Neutrophil (primary cell): ENCODE data around the gene COG6.
A peak's percentile ranks its signal among the peaks of the same experiment; 100 is the strongest.

ENCODE experiments used
- H3K27ac ChIP-seq: fragments of 200-600 bp; sonication (generic); 2 replicates; pipeline ENCODE4 v1.5.1; 2016; ENCODE audit warnings: mild to moderate bottlenecking, moderate library complexity
- H3K27me3 ChIP-seq: fragments of 200-600 bp; sonication (generic); 2 replicates; pipeline ENCODE4 v1.6.0; 2016; ENCODE audit warnings: mild to moderate bottlenecking
- H3K36me3 ChIP-seq: fragments of 200-600 bp; sonication (generic); 2 replicates; pipeline ENCODE4 v1.5.1; 2017
- H3K4me1 ChIP-seq, 2 experiments: fragments of 200-600 bp in 1 of 2; sonication (generic) in 1 of 2; 1 replicate in 1 of 2; 2 replicates in 1 of 2; pipeline versions ENCODE4 v1.5.1 to v1.6.1; 2013 to 2016; ENCODE audit warnings: low read depth in 1 of 2, low read length in 1 of 2, mild to moderate bottlenecking in 1 of 2, moderate library complexity in 1 of 2; ENCODE audit not compliant: control insufficient read depth in 1 of 2, insufficient read depth in 1 of 2
- H3K4me3 ChIP-seq, 2 experiments: fragments of 200-600 bp in 1 of 2; sonication (generic) in 1 of 2; 1 replicate in 1 of 2; 2 replicates in 1 of 2; pipeline ENCODE4 v1.5.1; 2013 to 2016; ENCODE audit warnings: low read depth in 1 of 2, low read length in 1 of 2, mild to moderate bottlenecking in 1 of 2, moderate library complexity in 1 of 2
- H3K9me3 ChIP-seq: fragments of 200-600 bp; sonication (generic); 2 replicates; pipeline ENCODE4 v1.5.1; 2016
- TF ChIP-seq, protein P1 (sequence below): fragments of 200-600 bp; sonication (generic); IDR thresholded peaks from 2 replicates; pipeline ENCODE4 v1.5.1; 2016; ENCODE audit warnings: antibody characterized with exemption

Gene COG6

DNA sequence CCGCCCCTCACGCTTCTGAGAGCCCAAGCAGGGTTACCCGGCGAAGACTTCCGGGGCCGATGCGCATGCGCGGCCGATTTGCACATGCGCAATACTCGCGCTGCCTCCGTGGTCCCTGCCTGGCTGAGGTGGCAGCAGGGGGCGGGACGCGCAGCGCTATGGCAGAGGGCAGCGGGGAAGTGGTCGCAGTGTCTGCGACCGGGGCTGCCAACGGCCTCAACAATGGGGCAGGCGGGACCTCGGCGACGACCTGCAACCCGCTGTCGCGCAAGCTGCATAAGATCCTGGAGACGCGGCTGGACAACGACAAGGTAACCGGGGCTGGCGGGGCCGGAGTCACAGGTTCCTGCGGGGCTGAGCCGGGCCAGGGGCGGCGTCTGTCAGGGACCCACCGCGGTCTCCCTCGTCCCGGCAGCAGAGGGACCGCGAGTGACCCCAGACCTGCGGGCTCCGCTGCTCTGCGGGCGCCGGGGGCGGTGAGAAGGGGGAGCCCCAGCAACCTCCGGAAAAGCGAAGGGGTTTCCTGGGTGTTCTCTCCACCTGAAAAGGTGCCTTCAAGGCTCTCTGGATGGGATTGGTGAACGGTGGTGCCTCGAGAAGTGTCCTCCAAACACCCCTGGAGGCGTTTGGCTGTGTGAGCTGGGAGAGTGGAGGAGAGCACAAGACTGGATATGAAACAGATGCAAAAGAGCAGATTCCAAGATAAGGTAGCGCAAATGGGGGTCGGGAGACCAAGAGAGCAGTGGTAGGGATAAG lies at the start of gene COG6:
TSS of gene COG6 (plus strand) at position 94 of the 756 bp plus-strand sequence. CDS start at position 159, 65 bp downstream.
- H3K27ac ChIP-seq, result peak within 1 kb of the TSS; percentile 30
- H3K27me3 ChIP-seq, result no peaks in the 10 kb centered on the region
- peak within 1 kb of the TSS; percentile 75 to 77 for H3K4me3 ChIP-seq
- TF ChIP-seq, protein P1, sequence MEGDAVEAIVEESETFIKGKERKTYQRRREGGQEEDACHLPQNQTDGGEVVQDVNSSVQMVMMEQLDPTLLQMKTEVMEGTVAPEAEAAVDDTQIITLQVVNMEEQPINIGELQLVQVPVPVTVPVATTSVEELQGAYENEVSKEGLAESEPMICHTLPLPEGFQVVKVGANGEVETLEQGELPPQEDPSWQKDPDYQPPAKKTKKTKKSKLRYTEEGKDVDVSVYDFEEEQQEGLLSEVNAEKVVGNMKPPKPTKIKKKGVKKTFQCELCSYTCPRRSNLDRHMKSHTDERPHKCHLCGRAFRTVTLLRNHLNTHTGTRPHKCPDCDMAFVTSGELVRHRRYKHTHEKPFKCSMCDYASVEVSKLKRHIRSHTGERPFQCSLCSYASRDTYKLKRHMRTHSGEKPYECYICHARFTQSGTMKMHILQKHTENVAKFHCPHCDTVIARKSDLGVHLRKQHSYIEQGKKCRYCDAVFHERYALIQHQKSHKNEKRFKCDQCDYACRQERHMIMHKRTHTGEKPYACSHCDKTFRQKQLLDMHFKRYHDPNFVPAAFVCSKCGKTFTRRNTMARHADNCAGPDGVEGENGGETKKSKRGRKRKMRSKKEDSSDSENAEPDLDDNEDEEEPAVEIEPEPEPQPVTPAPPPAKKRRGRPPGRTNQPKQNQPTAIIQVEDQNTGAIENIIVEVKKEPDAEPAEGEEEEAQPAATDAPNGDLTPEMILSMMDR, result no peak
- H3K9me3 ChIP-seq, result no peaks in the 10 kb centered on the region
- H3K4me1 ChIP-seq, result peaks cover 8 to 12% of the 10 kb centered on the region in 2 experiments
- H3K36me3 ChIP-seq, result no peaks in the 10 kb centered on the region

DNA sequence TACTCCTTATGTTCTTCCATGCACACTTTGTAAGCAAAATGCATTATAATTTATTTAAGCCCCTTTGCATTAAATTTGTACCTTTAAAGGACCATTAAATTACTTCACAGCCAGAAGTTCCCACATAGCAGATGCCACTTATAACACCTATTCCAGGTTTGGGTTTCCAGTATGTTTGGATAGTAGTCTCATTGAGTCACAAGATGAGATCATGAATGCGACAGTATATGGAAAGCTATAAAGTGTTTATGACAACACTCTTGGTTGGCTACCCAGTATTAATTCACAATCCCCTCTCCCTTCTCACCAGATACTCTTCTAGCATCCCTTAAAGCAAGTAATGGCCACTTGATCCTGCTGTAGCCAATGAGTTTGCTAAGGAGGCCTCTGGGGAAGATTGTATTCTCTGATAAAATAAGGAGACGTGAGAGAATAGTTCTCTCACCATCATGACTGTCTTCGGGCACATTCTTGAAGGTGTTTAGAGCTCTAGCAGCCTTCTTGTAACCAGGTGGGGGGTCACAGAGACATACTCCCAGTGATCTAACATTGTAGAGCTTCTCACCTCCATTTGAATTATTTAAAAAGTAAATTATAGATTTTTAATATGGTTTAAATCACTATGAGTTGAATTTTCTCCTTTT lies 49.7 kb upstream of the COG6 start:
- Histone ChIP-seq H3K4me1 (peaks cover 0 to 11% of the 10 kb centered on the region in 2 experiments), H3K27ac (no peak overlapping the region), H3K36me3 (no peaks in the 10 kb centered on the region), H3K9me3 (no peaks in the 10 kb centered on the region), H3K4me3 (no peak overlapping the region), H3K27me3 (peaks cover 58% of the 10 kb centered on the region)
- TF ChIP-seq, protein P1, result no peak

DNA sequence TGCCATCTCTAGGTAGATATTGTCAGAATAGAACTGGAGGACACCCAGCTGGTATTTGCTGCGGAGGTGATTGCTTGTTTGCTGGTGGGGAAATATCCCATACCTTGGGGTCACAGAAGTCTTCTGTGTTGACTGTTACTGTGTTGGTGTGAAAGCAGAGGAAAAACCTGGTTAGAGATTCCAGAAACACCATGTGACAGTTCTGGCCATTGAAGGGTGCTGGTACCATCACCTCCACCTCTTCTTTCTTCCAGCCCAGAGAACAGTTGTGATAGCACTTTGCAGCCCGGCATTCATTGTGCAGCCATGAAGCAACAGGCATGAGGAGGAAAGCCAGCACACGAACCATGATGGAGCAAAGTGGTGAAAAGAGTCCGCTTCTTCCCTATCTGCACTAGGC lies 47.6 kb upstream of the COG6 start:
- Histone ChIP-seq H3K36me3 (no peaks in the 10 kb centered on the region), H3K9me3 (no peaks in the 10 kb centered on the region), H3K4me3 (no peak overlapping the region), H3K27me3 (peaks cover 37% of the 10 kb centered on the region), H3K27ac (no peak overlapping the region), H3K4me1 (peaks cover 0 to 6% of the 10 kb centered on the region in 2 experiments)
- TF ChIP-seq, protein P1, result no peak

DNA sequence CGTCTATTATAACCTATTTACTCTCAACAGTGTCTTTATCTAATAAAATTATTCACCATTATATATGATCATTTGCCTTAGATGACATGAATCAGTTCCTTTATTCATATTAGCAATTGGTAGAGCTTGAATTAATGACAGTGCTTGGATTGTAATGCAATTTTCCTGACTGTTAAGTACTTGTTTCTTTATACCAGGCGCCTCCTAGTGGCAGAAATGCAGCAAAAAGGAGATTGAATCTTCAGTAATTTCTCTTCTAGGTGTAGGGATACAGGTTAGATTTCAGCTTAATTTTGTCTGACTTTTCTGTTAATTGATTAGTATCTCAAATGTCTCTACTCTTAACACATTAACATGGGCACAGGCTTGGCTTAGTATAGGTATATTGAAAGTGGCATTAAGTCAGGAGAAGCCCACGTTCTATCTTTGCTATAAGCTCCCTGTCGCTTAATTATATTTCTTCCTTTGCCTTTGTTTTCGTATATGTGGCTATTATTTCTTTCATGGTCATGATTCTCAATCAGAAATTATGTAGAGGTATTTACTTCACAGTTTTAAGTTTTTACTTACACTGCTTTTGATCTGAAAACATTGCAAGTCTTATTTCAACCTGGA lies 43.3 kb upstream of the COG6 start:
- Histone ChIP-seq H3K27me3 (no peaks in the 10 kb centered on the region), H3K27ac (no peak overlapping the region), H3K4me3 (no peak overlapping the region), H3K4me1 (no peaks in the 10 kb centered on the region), H3K36me3 (no peaks in the 10 kb centered on the region), H3K9me3 (no peaks in the 10 kb centered on the region)
- TF ChIP-seq, protein P1, result peak; percentile 25

DNA sequence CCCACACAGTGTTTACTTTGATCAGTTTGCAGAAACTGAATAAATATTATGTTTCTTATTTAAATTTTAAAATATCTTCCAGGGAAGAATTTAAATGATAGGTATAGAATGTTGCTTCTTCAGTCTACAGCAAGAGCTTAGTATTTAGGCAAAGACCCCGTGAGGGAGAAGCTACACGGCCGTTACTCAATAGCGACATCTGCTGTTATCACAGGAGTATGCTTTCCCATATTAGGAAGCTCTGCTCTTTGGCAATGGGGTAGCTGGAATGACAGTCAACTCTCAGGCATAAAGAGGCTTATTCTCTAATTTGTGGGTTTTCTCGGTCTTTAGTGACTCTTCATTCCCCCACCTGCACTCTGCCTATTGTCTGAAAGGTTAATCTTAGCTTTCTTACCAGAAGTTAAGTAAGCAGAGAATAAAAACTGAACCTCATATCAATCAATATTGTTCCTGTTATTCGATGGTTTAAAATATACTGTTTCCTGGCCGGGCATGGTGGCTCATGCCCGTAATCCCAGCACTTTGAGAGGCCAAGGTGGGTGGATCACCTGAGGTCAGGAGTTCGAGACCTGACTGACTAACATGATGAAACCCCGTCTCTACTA lies 39.3 kb upstream of the COG6 start:
- Histone ChIP-seq H3K27ac (no peak overlapping the region), H3K9me3 (no peaks in the 10 kb centered on the region), H3K4me3 (no peak overlapping the region), H3K4me1 (no peaks in the 10 kb centered on the region), H3K36me3 (no peaks in the 10 kb centered on the region), H3K27me3 (no peaks in the 10 kb centered on the region)
- TF ChIP-seq, protein P1, result no peak
